Chondrocyte (in vitro differentiated cells): ENCODE results near the gene SYNGR1. TPM values are rescaled to one million over a fixed set of nuclear protein-coding genes. Genes with fewer than 3 reads are reported as not detected.

ENCODE experiments used
- DNase-seq: peaks from one replicate; pipeline ENCODE4 v3.0.0; 2021; ENCODE audit warnings: mixed read lengths, low spot score
- H3K27ac Mint-ChIP-seq: one replicate; pipeline ENCODE4 v1.8.0; 2021; ENCODE audit warnings: mild to moderate bottlenecking, moderate library complexity, mixed read lengths; ENCODE audit not compliant: unreplicated experiment
- H3K27me3 Mint-ChIP-seq: 2 replicates; pipeline ENCODE4 v1.8.0; 2021; ENCODE audit warnings: low read depth, mixed read lengths
- H3K36me3 Mint-ChIP-seq: 2 replicates; pipeline ENCODE4 v1.8.0; 2021; ENCODE audit warnings: low read depth, mixed read lengths
- H3K4me1 Mint-ChIP-seq: 2 replicates; pipeline ENCODE4 v1.8.0; 2021; ENCODE audit warnings: low read depth, mild to moderate bottlenecking, mixed read lengths
- H3K4me3 Mint-ChIP-seq: one replicate; pipeline ENCODE4 v1.8.0; 2021; ENCODE audit warnings: mild to moderate bottlenecking, moderate library complexity, mixed read lengths; ENCODE audit not compliant: unreplicated experiment
- H3K9me3 Mint-ChIP-seq: 2 replicates; pipeline ENCODE4 v1.8.0; 2021; ENCODE audit warnings: low read depth, mixed read lengths
- CTCF ChIP-seq: fragments of 200-600 bp; sonication (generic); IDR thresholded peaks from 2 replicates; pipeline ENCODE4 v1.5.0; 2021; ENCODE audit warnings: antibody characterized with exemption, mild to moderate bottlenecking, moderate library complexity
- total RNA-seq: library from RNA; stranded (reverse); gene quantifications from 3 replicates; pipeline ENCODE4 v1.2.1, GENCODE V29; 2021

SYNGR1 gene
- total RNA-seq, 1 donor from 2014 or later: 18.4 TPM

GRCh38 chr22:39419096-39419495, 69.3 kb downstream of the SYNGR1 start:
- Mint-ChIP-seq H3K36me3 (peaks cover 31% of the 10 kb centered on the region), H3K27me3 (no peaks in the 10 kb centered on the region), H3K27ac (no peak overlapping the region), H3K9me3 (no peaks in the 10 kb centered on the region), H3K4me3 (no peak overlapping the region), H3K4me1 (no peaks in the 10 kb centered on the region)
- DNase-seq: peak; percentile 58
- no peak for TF ChIP-seq CTCF

GRCh38 chr22:39419911-39420310, 70.1 kb downstream of the SYNGR1 start:
- no peak for TF ChIP-seq CTCF
- no peak overlapping the region for H3K27ac Mint-ChIP-seq
- H3K36me3 Mint-ChIP-seq: peaks cover 32% of the 10 kb centered on the region
- peak; percentile 70 for DNase-seq
- no peak overlapping the region for H3K4me3 Mint-ChIP-seq
- H3K27me3 Mint-ChIP-seq: no peaks in the 10 kb centered on the region
- H3K9me3 Mint-ChIP-seq: no peaks in the 10 kb centered on the region
- H3K4me1 Mint-ChIP-seq: no peaks in the 10 kb centered on the region

GRCh38 chr22:39421691-39422090, 71.9 kb downstream of the SYNGR1 start:
- no peaks in the 10 kb centered on the region for H3K9me3 Mint-ChIP-seq
- peak; percentile 39 for DNase-seq
- no peak overlapping the region for H3K27ac Mint-ChIP-seq
- H3K36me3 Mint-ChIP-seq: peaks cover 32% of the 10 kb centered on the region
- no peaks in the 10 kb centered on the region for H3K27me3 Mint-ChIP-seq
- no peaks in the 10 kb centered on the region for H3K4me1 Mint-ChIP-seq
- TF ChIP-seq CTCF: no peak
- no peak overlapping the region for H3K4me3 Mint-ChIP-seq

GRCh38 chr22:39422101-39422500, 72.3 kb downstream of the SYNGR1 start:
- H3K27me3 Mint-ChIP-seq: no peaks in the 10 kb centered on the region
- peaks cover 1% of the 10 kb centered on the region for H3K4me1 Mint-ChIP-seq
- H3K27ac Mint-ChIP-seq: no peak overlapping the region
- no peak for TF ChIP-seq CTCF
- no peak overlapping the region for H3K4me3 Mint-ChIP-seq
- DNase-seq: peak; percentile 44
- no peaks in the 10 kb centered on the region for H3K9me3 Mint-ChIP-seq
- H3K36me3 Mint-ChIP-seq: peaks cover 32% of the 10 kb centered on the region

GRCh38 chr22:39422721-39423120, 72.9 kb downstream of the SYNGR1 start:
- Mint-ChIP-seq H3K36me3 (peaks cover 32% of the 10 kb centered on the region), H3K4me3 (no peak overlapping the region), H3K27me3 (no peaks in the 10 kb centered on the region)

More at GRCh38 chr22:39422721-39423120, 72.9 kb downstream of the SYNGR1 start:
- DNase-seq: peak; percentile 12
- Mint-ChIP-seq H3K27ac (no peak overlapping the region), H3K4me1 (peaks cover 7% of the 10 kb centered on the region), H3K9me3 (no peaks in the 10 kb centered on the region)
- no peak for TF ChIP-seq CTCF
